Natural killer cell treated with Interleukin-12 subunit alpha and Interleukin-12 subunit beta and Interleukin-15 and Interleukin-18, amount 100 ng/mL, for 72 hours (primary cell): ENCODE data around the gene RAB26. TPM values are rescaled to one million over a fixed set of nuclear protein-coding genes. Genes with fewer than 3 reads are reported as not detected.
A peak's percentile ranks its signal among the peaks of the same experiment; 100 is the strongest.

Source experiments
- ATAC-seq, 2 donors: fragments of 150-1000 bp; cut with Tn5 transposase in 1 of 2; sonication (Bioruptor Pico), chemical (Tn5 transposase) in 1 of 2; 2 replicates each; pipeline ENCODE4 v1.10.0; 2021
- DNase-seq: peaks from one replicate; pipeline ENCODE4 v3.0.0; 2022; ENCODE audit warnings: low spot score
- H3K27ac Mint-ChIP-seq, 2 donors: 1 replicate in 1 of 2; 2 replicates in 1 of 2; pipeline ENCODE4 v1.8.0; 2022; ENCODE audit warnings: mixed read lengths in 2 of 2, mild to moderate bottlenecking in 1 of 2, moderate library complexity in 1 of 2
- H3K27me3 Mint-ChIP-seq, 2 donors: 1 replicate in 1 of 2; 2 replicates in 1 of 2; pipeline ENCODE4 v1.8.0; 2022; ENCODE audit warnings: mixed read lengths in 2 of 2
- H3K36me3 Mint-ChIP-seq: one replicate; pipeline ENCODE4 v1.8.0; 2022; ENCODE audit warnings: mixed read lengths
- H3K4me1 Mint-ChIP-seq, 2 donors: 1 replicate in 1 of 2; 2 replicates in 1 of 2; pipeline ENCODE4 v1.8.0; 2022; ENCODE audit warnings: low read depth in 2 of 2, mixed read lengths in 2 of 2, mild to moderate bottlenecking in 1 of 2
- H3K4me3 Mint-ChIP-seq: one replicate; pipeline ENCODE4 v1.8.0; 2022; ENCODE audit warnings: mixed read lengths
- H3K9me3 Mint-ChIP-seq: 2 replicates; pipeline ENCODE4 v1.8.0; 2022; ENCODE audit warnings: mixed read lengths
- total RNA-seq, 2 donors: library from RNA; stranded (reverse); gene quantifications; one replicate each; pipeline ENCODE4 v1.2.3, GENCODE V29; 2022

The RAB26 gene
- total RNA-seq, 2 donors from 2014 or later = 0.89 TPM; not detected in 1

DNA sequence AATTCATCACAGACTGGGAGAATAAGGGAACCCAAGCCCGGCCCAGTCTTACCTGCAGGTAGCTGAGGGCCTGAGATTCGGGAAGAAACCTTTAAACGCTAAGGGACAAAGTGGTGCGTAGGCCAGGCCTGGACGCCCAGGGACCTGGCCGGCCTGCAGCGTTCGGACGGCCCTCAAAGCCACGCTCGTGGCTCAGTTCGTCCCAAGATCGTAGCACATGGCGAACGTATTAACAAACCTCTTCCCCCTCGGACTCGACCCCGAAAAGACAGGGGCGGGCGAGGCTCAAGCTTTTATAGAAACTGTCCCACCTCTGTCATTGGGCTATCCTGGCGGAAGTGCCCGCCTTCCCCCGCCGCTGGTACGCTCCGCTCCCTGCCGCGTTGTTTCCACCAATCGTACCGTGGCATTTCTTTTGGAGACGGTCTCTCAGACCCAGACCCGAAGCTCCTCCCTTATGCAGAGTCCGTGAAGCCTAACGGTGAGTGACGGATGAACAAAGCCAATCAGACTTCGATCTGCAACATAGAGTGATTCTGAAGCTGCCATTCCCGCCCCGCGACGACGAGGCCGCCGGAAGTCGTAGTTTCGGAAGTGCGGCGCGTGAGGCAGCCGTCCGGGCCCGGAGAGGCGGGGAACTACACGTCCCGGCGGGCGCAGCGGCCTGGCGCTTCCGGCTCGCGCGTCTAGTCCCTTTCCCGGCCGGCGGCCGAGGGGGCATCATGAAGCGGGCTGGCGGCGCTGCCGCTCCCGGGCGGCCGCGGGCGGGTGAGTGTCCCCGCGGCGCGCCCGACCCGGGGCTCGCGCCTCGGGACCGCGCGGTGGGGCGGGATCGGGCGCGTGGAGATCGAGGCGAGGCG, 6.9 kb downstream of the RAB26 start, which contains the start of gene TRAF7:
Gene TRAF7 (plus strand): TSS at position 692 of the 860 bp plus-strand sequence. CDS start 8,139 bp downstream, outside the sequence.
- DNase-seq (peak; percentile 99), ATAC-seq (peak; percentile 94)
- H3K27ac Mint-ChIP-seq = peak within 1 kb of the TSS; percentile 70 to 83
- H3K36me3 Mint-ChIP-seq = peaks cover 5% of the 10 kb centered on the region
- no peaks in the 10 kb centered on the region for H3K9me3 Mint-ChIP-seq
- H3K4me1 Mint-ChIP-seq = peaks cover 32 to 40% of the 10 kb centered on the region in 2 donors
- H3K27me3 Mint-ChIP-seq = no peaks in the 10 kb centered on the region
- H3K4me3 Mint-ChIP-seq = peak within 1 kb of the TSS; percentile 95

- Mint-ChIP-seq H3K27ac (peak overlapping the region; percentile 70 to 83), H3K4me1 (peaks cover 32 to 38% of the 10 kb centered on the region in 2 donors)
Measured at GRCh38 chr16:2155977-2156848, 7.8 kb downstream of the RAB26 start.

GRCh38 chr16:2156849-2157224, 8.4 kb downstream of the RAB26 start:
- H3K4me1 Mint-ChIP-seq = peaks cover 32 to 36% of the 10 kb centered on the region in 2 donors
- H3K36me3 Mint-ChIP-seq = no peaks in the 10 kb centered on the region
- ATAC-seq (no peak), DNase-seq (no peak)
- H3K9me3 Mint-ChIP-seq = no peaks in the 10 kb centered on the region
- peak overlapping the region; percentile 95 for H3K4me3 Mint-ChIP-seq
- H3K27me3 Mint-ChIP-seq = no peaks in the 10 kb centered on the region
- peak overlapping the region; percentile 70 to 83 for H3K27ac Mint-ChIP-seq

More at GRCh38 chr16:2155977-2156848, 7.8 kb downstream of the RAB26 start:
- no peak for ATAC-seq
- DNase-seq = no peak
- Mint-ChIP-seq H3K9me3 (no peaks in the 10 kb centered on the region), H3K27me3 (no peaks in the 10 kb centered on the region), H3K4me3 (peak overlapping the region; percentile 95), H3K36me3 (peaks cover 2% of the 10 kb centered on the region)

DNA sequence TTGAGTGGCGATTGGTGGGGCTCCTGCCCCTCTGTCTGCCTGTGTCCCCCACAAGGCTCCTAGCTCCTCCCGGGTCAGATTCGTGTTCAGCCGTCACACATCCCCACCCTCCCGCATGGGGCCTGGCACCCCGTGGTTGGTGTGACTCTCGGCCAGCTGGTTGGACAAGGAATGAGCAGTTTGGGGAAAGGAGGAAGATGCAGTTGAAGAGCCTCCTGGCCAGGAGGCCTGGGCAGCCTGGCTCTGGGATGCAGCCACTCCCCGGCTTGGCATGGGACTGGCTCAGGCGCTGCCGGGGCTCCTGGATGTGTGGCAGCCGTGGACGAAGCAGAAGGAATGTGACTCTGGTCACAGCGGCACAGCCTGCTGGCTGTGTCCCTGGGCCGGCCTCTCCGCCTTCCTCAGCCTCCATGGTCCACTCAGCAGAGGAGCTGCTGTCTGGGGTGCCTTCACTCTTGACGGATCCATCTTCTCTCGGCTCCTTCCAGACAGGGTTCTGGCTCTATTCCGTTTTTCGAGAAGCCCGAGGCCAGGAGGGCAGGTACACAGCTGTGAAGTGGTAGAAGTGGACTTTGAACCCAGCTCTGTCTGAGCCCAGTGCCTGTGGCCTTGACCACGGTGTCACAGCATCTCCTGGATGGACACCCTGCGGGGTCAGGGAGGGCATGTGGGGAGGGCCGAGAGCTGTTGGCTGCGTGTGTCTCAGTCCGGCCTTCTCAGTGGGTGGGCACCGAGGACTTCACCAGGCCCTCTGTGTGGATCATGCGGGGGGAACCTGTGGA, 9.2 kb downstream of the RAB26 start:
- no peaks in the 10 kb centered on the region for H3K27me3 Mint-ChIP-seq
- ATAC-seq (no peak), DNase-seq (no peak)
- H3K36me3 Mint-ChIP-seq = no peaks in the 10 kb centered on the region
- peak overlapping the region; percentile 95 for H3K4me3 Mint-ChIP-seq
- no peaks in the 10 kb centered on the region for H3K9me3 Mint-ChIP-seq
- peaks cover 32 to 38% of the 10 kb centered on the region in 2 donors for H3K4me1 Mint-ChIP-seq
- peak overlapping the region; percentile 70 to 83 for H3K27ac Mint-ChIP-seq

- Mint-ChIP-seq H3K4me3 (no peak overlapping the region), H3K27ac (peak overlapping the region in 1 of 2 donors; percentile 51), H3K27me3 (no peaks in the 10 kb centered on the region), H3K36me3 (no peaks in the 10 kb centered on the region), H3K4me1 (peaks cover 32 to 38% of the 10 kb centered on the region in 2 donors), H3K9me3 (no peaks in the 10 kb centered on the region)
- ATAC-seq = no peak
- no peak for DNase-seq
Measured at GRCh38 chr16:2158262-2158638, 9.8 kb downstream of the RAB26 start.

DNA sequence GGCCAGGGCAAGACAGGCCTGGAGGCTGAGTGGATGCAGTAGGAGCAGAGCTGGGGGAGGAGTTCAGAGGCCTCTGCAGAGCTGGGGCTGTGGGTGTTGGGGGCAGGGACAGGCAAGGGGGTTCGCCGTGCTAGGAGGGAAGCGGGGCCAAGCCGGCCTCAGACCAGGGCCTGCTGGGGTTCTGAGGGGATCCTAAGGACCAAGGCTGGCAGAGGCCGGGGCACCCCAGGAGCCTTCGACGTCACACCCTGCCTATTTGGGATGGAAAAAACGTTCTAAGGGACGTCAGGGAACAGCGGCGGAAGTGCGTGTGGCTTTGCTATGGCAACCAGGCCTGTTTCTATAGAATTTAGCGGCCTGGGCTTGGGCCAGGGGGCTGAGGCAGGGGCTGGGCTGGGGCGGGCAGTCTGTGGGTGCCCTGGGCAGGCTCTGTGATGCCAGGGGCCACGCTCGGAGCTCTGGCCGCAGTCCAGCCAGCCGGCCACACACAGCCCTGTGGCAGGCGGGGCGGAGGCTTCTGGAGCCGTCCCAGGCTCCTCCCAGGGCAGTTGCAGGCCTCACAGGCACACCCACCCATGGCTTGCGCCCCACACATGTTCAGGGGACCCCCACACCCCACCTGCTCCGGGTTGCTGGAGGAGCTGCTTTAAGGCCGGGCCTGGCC, 10.9 kb downstream of the RAB26 start:
- H3K27ac Mint-ChIP-seq = no peak overlapping the region
- no peak overlapping the region for H3K4me3 Mint-ChIP-seq
- DNase-seq = no peak

DNA sequence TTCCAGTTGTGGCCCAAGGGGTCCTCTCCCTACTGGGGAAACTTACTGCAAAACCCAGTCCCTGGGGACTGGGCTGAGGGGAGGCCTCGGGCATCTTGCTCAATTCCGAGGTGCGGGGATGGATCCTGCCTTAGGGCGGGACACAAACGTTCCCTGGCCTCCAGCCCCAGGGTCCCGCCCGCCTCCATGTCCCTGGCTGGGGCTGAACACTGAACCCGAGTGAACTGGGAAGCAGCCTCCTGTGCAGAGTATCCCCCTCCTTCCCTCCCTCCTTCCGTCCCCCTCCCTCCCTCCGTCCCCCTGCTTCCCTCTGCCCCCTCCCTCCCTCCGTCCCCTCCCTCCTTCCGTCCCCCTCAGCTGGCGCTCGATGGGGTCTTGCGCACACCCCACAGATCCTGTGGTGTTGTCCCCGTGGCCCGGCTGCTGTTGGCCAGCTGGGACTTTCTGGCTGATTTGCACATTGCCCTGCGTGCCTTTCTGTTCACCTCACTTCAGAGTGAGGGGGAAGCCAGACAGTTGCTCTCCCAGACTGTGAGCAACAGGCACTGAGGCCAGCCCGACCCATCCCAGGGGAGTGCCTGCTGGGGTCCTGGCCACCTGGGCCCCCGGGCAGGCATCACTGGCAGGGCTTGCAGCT, 12.6 kb downstream of the RAB26 start:
- Mint-ChIP-seq H3K36me3 (no peaks in the 10 kb centered on the region), H3K27me3 (no peaks in the 10 kb centered on the region), H3K27ac (no peak overlapping the region), H3K9me3 (no peaks in the 10 kb centered on the region), H3K4me1 (peaks cover 21 to 22% of the 10 kb centered on the region in 2 donors), H3K4me3 (no peak overlapping the region)
- ATAC-seq (no peak), DNase-seq (no peak)

More for the DNA sequence above, 10.9 kb downstream of the RAB26 start:
- no peaks in the 10 kb centered on the region for H3K27me3 Mint-ChIP-seq
- ATAC-seq = no peak
- H3K36me3 Mint-ChIP-seq = no peaks in the 10 kb centered on the region
- no peaks in the 10 kb centered on the region for H3K9me3 Mint-ChIP-seq
- H3K4me1 Mint-ChIP-seq = peaks cover 26 to 30% of the 10 kb centered on the region in 2 donors

GRCh38 chr16:2161911-2162310, 13.5 kb downstream of the RAB26 start:
- no peaks in the 10 kb centered on the region for H3K9me3 Mint-ChIP-seq
- peaks cover 12 to 15% of the 10 kb centered on the region in 2 donors for H3K4me1 Mint-ChIP-seq
- no peak for DNase-seq
- ATAC-seq = peak in 1 of 2 donors; percentile 3
- no peak overlapping the region for H3K4me3 Mint-ChIP-seq
- no peaks in the 10 kb centered on the region for H3K27me3 Mint-ChIP-seq
- H3K36me3 Mint-ChIP-seq = no peaks in the 10 kb centered on the region
- no peak overlapping the region for H3K27ac Mint-ChIP-seq

- ATAC-seq = no peak
- Mint-ChIP-seq H3K4me1 (peaks cover 4 to 10% of the 10 kb centered on the region in 2 donors), H3K36me3 (no peaks in the 10 kb centered on the region), H3K4me3 (no peak overlapping the region), H3K27me3 (no peaks in the 10 kb centered on the region), H3K9me3 (no peaks in the 10 kb centered on the region), H3K27ac (no peak overlapping the region)
- no peak for DNase-seq
Measured at GRCh38 chr16:2162676-2163118, 14.3 kb downstream of the RAB26 start.

- no peak overlapping the region for H3K4me3 Mint-ChIP-seq
- no peak for ATAC-seq
- no peaks in the 10 kb centered on the region for H3K9me3 Mint-ChIP-seq
- no peak for DNase-seq
- no peak overlapping the region for H3K27ac Mint-ChIP-seq
- H3K36me3 Mint-ChIP-seq = no peaks in the 10 kb centered on the region
- no peaks in the 10 kb centered on the region for H3K27me3 Mint-ChIP-seq
- peaks cover 0 to 6% of the 10 kb centered on the region in 2 donors for H3K4me1 Mint-ChIP-seq
Measured at GRCh38 chr16:2163211-2163881, 14.9 kb downstream of the RAB26 start.

DNA sequence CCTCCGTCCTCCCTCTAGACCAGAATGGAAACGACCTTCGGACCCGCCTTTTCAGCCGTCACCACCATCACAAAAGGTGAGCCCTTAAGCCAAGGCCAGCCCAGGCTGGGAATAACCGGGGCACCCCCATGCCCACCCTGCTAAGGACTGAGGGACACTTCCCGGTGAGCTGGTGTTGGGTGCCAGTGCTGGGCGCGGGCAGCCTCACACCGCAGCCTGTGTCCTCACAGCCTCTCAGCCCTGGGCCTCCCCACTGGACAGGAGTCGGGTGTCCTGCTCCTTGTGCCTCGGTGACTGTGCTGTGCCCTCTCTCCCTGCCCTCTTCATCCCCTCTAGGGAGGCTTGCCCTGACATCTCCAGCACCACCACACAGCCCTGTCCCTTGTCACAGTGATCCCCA, 17.4 kb downstream of the RAB26 start:
- no peak overlapping the region for H3K4me3 Mint-ChIP-seq
- H3K4me1 Mint-ChIP-seq = peaks cover 0 to 6% of the 10 kb centered on the region in 2 donors
- H3K9me3 Mint-ChIP-seq = no peaks in the 10 kb centered on the region
- DNase-seq (no peak), ATAC-seq (no peak)
- H3K36me3 Mint-ChIP-seq = no peaks in the 10 kb centered on the region
- no peak overlapping the region for H3K27ac Mint-ChIP-seq
- no peaks in the 10 kb centered on the region for H3K27me3 Mint-ChIP-seq
